HS-5 (cell line): ENCODE data around the gene CEP112.
"Not testable (repeated sequence)": the region's sequence is repeated elsewhere in the genome, so short reads cannot be mapped to it uniquely, and the experiment has no call there.

Experiments used
- DNase-seq: peaks from one replicate; pipeline ENCODE4 v3.0.0-alpha.2; 2012; ENCODE audit warnings: low read depth

Gene CEP112

DNA sequence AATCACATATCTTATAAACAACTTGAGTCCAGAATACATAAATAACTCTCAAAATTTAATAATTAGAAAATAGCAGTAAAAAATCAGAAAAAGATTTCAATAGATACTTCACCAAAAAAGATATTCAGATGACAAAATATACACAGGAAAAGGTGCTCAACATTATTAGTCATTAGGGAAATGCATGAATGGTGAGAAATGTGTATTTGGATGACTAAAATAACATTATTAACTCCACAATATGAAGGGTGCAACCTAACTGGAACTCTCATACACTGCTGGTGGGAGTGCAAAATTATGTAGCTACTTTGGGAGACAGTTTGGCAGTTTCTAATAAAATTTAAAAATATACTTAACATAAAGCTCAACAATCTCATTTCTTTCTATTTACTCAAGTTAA lies 368.2 kb downstream of the CEP112 start:
- no peak for DNase-seq

- no peak for DNase-seq
Measured at GRCh38 chr17:65820811-65821210, 371.1 kb downstream of the CEP112 start.

DNA sequence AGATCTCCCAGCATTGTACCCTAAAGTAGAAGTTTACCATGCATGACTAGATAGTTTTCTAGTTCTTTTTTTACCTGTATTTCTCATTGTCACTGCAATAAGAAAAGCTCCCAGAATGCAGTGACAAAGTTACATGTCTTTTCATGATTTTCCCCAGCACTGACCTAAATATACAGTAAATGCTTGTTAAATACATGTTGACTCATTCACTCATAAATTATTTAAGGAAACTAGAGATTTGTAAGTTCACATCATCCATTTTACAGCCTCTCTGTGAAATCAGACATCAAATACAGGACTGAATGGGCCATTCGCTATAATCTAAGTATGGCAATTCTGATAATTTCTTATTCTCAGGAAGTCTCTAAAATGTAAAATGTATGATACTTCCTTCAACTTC lies 371.6 kb downstream of the CEP112 start:
- DNase-seq, result no peak

DNA sequence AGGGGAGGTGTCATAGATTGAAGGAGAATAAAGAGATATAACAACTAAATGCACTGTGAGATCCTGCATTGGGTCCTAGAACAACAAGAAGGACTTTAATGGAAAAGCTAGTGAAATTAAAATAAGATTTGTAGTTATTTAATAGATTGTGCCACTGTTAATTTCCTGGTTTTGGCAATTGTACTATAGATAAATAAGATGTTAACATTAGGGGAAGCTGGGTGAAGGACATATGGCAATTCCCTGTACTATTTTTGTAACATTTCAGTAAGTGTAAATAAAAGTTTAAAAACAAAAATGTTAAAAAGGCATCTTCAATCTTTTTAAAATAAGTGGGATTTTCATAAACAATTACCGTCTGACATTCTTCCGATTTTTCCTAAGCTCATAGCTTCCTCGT lies 372.1 kb downstream of the CEP112 start:
- DNase-seq, result no peak

- DNase-seq, result no peak
Measured at GRCh38 chr17:65817951-65818350, 374.0 kb downstream of the CEP112 start.

DNA sequence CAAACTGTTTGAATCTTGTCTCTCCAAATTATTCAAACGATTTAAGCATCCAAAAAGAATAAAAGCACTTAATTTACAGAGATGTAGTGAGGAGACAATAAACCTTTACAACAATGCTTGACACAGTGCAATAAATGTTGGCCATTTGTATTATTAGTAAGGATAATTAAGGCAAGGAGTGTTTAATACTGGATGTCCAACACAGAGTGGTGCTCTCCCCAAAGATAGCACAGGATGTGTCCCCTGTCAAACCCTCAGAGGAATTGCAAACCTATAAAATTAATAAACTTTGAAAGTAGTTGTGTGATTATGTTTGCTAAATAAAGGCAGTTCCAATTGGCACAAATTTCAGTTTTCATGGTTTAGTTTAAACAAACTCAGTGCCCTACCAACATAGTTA lies 377.5 kb downstream of the CEP112 start:
- no peak for DNase-seq

- DNase-seq, result no peak
Measured at GRCh38 chr17:65813306-65813705, 378.6 kb downstream of the CEP112 start.

GRCh38 chr17:65811043-65811442 lies 380.9 kb downstream of the CEP112 start:
- no peak for DNase-seq

DNA sequence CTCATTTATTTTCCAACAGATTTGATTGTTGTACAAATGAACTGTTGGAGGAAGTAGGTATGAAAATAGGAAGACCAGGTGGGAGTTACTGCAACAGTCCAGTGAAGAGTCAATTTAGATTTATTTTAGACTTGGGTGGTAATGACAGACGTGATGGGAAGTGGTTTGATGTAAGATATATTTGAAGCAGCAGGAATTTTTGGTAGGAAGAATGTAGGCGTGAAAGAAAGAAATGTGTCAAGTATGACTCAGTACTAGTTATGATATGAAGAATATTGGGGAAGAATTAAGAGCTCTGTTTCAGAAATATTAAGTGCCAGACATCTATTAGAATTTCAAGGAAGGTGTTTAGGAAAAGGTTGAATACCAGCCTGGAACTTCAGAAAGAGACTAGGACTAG lies 382.6 kb downstream of the CEP112 start:
- DNase-seq, result no peak

DNA sequence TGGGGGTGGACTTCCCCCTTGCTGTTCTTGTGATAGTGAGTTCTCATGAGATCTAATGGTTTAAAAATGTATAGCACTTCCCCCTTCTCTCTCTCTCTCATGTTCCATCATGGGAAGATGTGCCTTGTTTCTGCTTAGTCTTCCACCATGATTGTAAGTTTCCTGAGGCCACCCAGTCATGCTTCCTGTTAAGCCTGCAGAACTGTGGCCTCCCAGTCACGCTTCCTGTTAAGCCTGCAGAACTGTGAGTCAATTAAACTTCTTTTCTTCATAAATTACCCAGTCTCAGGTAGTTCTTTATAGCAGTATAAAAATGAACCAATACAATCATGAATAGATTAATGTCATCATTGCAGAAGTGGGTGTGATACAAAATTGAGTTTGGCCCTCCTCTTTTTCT lies 383.4 kb downstream of the CEP112 start:
- DNase-seq, result not testable (repeated sequence)

GRCh38 chr17:65807361-65807760 lies 384.6 kb downstream of the CEP112 start:
- DNase-seq, result no peak

DNA sequence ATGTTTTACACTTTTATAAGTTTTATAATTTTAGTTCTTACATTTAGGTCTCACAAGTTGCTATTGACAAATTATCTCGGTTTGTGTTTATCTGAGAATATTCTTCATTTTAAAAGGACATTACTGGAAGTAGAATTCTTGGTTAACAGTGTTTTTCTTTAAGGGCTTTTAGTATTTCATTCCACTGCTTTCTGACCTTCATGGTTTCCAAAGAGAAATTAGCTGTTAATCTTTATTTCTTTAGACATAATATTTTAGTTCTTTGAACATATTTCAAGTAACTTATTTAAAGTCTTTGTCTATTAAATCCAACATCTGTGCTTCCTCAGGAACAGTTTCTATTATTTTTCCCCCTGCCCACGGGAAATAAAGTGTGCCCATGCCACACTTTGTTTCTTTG lies 390.4 kb downstream of the CEP112 start:
- no peak for DNase-seq

DNA sequence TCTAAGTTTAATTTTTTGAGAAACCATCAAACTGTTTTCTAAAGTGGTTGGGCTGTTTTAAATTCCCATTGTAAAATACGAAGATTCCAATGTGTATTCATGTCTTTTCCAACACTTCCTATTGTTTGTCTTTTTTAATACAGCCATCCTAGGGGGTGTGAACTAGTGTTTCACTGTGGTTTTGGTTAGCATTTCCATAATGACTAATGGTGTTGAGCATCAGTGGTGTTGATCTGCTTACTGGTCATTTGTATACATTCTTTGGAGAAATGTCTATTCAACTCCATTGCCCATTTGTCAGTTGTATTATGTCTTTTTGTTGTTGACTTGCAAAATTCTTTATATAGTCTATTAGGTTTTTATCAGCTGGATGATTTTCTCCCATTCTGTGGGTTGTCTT lies 391.3 kb downstream of the CEP112 start:
- no peak for DNase-seq

- no peak for DNase-seq
Measured at GRCh38 chr17:65799869-65800268, 392.1 kb downstream of the CEP112 start.

- no peak for DNase-seq
Measured at GRCh38 chr17:65799454-65799853, 392.5 kb downstream of the CEP112 start.

- no peak for DNase-seq
Measured at GRCh38 chr17:65797809-65798208, 394.1 kb downstream of the CEP112 start.

- no peak for DNase-seq
Measured at GRCh38 chr17:65797101-65797500, 394.8 kb downstream of the CEP112 start.

- no peak for DNase-seq
Measured at GRCh38 chr17:65794572-65794971, 397.4 kb downstream of the CEP112 start.

DNA sequence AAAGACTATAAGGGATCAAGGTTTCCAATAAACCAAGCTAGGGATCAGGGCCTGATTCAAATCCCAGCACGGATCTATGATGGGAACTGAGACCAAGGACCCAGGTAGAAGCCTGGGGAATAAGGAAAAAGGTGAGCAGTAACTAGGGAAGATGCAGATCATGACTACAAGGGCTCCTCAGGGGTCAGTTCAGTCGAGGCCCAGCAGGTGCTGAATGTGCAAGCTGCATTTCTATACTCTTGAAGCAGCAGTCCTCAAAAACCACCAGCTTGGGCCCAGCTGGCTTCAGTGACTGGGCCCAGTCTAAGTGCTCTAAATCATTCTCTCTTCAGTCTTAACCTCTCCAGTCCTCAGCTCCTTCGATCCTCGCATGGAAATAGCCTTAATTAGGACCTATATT lies 401.7 kb downstream of the CEP112 start:
- no peak for DNase-seq

DNA sequence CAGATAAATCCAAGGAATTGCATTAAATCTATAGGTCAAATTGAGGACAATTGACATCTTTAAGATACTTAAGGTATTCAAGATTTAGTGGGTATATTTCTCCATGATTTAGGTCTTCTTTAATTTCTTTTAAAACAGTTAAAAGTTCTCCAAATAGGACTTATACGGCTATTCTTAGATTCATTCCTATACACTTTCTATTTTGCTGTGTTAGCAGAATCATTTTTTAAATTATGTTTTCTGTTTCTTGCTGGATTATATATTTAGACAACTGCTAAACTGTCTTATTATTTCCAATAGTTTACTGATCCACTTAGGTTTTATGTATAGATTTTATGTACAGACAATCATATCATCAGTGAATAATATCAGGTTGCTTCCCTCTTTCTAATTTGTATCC lies 404.4 kb downstream of the CEP112 start:
- DNase-seq, result no peak

DNA sequence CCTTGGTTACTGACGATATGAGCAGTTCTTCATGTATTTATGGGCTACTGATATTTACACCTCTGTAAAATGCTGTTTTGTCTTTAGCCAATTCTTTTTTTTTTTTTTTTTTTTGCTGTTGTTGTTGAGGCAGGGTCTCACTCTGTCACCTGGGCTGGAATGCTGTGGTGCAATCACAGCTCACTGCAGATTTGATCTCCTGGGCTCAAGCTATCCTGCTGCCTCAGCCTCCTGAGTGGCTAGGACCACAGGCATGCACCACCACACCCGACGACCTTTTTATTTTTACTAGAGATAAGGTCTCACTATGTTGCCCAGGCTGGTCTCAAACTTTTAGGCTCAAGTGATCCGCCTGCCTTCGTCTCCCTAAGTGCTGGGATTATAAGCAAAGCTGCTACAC lies 405.5 kb downstream of the CEP112 start:
- DNase-seq, result no peak

DNA sequence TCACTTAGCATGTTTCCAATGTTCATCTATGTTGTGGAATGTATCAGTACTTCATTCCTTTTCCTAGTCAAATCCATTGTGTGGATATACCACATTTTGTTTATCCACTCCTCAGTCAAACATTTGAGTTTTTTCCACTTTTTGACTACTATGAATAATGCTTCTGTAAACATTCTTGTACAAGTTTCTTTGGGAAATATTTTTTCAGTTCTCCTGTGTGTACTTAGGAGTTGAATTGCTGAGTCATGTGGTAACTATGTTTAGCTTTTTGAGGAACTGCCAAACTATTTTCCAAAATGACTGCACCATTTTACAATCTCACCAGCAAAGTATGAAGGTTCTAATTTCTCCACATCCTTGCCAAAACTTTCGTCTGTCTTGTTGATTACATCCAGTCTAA lies 406.8 kb downstream of the CEP112 start:
- DNase-seq, result peak; percentile 94

DNA sequence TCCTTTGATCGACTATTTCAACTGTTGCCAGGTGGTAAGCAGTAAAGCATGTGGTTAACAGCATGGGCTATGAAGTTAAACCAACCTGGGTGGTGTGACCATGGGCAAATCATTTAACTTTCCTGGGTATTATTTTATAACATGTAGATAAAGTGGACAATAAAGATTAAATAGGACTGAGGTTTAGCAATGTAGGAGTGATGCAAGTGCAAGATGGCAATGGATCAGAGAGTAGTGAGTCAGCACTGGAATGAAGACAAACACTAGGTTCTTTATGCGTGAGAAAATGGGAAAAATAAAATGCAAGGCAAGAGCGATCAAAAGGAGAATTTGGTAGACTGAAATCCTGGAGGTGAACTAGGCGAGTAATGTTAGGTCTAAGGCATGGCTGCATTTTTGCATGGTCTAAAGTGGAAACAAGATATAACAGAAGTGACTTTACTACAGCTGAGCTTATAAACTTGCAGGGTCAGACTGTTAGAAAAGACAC lies 408.0 kb downstream of the CEP112 start:
- peak; percentile 77 for DNase-seq

DNA sequence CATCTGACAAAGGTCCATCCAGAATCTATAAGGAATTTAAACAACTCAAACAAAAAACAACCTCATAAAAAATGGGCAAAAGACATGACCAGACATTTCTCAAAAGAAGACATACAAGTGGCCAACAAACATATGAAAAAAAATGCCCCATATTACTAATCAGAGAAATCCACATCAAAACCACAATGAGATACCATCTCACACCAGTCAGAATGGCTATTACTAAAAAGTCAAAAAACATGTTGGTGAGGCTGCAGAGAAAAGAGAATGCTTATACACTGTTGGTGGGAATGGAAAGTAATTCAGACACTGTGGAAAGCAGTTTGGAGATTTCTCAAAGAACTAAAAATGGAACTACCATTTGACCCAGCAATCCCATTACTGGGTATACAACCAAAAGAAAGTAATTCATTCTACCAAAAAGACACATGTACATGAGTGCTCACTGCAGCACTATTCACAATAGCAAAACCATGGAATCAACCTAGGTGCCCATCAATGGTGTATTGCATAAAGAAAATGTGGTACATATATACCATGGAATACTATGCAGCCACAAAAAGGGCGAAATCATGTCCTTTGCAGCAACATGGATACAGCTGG lies 409.7 kb downstream of the CEP112 start:
- DNase-seq, result not testable (repeated sequence)

DNA sequence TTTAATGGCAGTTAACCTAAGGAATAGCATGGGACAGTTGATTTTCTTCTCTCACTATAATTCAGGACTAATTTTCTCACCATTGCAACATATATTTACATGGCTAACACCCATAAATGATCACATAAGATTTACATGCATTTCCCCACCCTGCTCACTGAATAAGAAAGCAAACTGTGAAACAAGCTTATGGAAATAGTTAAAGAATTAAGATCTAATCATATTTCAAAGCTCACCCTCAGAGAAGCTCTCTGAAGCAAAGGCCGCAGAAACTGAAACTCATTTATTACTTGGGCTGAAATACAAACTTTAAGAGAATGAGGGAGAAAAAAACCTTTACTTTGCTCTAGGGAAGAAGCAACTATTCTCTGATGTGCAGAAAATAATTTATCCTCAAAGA lies 411.8 kb downstream of the CEP112 start:
- DNase-seq, result no peak
